Measurements from ENCODE around the gene TBX22. TPM values are rescaled to one million over a fixed set of nuclear protein-coding genes. Genes with fewer than 3 reads are reported as not detected.
"Not testable (repeated sequence)": the region's sequence is repeated elsewhere in the genome, so short reads cannot be mapped to it uniquely, and the experiment has no call there.

The TBX22 gene, protein sequence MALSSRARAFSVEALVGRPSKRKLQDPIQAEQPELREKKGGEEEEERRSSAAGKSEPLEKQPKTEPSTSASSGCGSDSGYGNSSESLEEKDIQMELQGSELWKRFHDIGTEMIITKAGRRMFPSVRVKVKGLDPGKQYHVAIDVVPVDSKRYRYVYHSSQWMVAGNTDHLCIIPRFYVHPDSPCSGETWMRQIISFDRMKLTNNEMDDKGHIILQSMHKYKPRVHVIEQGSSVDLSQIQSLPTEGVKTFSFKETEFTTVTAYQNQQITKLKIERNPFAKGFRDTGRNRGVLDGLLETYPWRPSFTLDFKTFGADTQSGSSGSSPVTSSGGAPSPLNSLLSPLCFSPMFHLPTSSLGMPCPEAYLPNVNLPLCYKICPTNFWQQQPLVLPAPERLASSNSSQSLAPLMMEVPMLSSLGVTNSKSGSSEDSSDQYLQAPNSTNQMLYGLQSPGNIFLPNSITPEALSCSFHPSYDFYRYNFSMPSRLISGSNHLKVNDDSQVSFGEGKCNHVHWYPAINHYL
- total RNA-seq = not detected

DNA sequence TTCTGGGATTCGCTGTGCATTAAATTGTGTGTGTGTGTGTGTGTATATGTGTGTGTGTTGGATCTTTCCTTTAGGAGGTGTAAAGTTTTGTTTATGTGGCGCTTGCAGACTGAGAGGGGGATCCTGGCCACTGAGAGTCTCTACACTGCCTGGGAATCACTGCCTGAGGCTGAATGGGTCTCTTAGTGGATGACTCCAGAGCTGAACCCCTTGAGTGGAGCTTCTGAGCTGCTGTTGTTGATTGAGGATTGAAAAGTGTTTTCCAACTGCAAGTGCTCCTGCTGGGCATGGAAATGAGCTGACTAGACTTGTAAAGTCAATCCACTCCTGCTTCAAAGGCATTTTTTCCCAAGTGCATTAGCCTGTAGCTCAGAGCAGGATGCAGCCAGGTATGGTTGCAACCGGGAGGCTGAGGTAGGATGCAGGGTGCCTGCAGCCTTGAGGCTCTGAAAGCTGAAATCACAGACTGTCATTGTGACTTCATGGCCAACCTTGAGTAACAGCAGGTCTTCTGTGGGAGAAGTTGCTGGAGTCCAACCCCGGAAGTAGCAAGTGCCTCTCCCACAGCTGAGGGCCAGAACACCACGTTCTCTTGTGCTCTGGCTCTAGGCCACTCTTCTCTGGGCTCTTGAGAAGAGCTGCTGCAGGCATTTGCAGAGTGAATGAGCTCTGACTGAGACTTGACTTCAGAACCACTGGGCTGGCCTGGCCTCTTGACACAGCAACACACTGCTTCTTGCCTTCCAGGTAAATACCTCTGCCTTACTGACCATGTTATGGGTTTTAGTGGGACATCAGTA, at the start of gene TBX22:
TBX22 (plus strand) TSS at position 613 of the 800 bp plus-strand sequence. CDS start 7,517 bp downstream, outside the sequence.
- no peak for DNase-seq

DNA sequence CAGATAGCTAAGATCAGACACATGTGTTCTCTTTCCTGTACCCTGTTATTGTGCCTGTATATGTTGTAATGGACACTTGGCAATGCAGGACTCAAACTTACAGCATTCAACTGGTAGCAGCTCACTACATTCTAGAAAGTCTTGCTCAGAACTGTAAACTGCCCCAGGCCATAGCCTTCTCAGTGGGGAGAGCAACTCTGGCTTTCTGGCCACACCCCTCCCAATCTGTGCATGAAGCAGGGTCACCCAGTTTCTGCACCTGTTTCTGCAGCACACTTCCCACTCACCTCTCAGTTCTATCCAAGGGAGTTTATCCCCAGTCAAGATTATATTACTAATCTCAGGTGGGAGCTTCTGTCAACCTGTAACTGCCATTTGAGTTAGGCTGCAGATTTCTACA, 38.9 kb upstream of the TBX22 start:
- no peak for DNase-seq

DNA sequence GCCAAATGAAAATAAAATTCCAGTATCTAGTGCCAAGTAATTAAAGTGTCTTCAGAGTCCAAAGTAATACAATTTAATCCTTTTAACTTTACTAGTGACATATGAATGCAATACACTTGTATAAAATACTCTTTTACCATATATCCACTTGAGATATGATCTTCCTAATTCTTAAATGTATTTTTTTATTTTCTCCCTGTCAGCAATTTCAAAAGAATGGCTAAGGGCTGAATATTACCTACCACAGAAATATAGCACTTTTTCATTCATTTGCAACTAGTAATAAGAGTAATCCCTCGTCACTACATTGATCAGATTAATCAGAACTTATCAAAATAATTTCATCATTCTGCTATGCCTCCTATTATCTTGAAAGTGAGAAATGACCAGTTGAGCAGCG, 10.1 kb upstream of the TBX22 start:
- DNase-seq = no peak

DNA sequence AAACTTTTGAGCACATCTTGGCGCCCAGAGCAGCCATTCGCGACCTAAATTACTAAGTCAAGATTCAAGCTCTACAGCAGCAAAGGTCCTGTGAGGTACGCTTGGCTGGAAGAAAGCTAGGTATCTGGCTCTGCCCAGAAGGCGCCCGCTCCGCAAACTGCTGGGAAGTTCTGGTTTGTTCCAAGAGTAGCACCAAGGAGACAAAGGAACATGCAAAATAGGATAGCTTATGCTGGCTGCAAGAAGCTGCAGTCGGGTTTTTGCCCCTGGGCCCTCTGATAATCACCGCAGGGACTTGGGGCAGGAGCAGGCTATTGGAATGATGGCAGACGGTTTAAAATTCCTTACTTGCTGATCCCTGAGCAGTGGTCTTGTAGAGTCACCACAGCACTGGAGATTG, 3.0 kb upstream of the TBX22 start:
- DNase-seq = no peak

DNA sequence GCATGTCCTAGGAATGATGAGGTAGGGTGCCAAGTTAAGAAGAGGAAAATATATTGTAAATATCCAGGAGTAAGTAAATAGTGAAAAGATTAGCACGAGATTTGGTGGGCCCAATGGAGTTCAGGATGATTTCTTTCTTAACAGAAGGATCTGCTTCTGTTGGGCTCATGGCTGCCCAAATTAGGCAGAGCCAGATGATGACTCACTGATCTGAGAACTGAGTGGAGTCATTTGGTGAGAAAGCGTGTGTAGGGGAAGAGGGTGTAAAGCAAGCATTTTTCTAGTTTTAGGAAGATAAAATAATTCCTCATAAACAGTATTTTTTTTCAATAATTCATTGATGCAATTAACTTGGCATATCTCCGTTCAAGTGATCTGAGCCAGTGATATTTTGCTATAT, 1.6 kb downstream of the TBX22 start:
- no peak for DNase-seq

DNA sequence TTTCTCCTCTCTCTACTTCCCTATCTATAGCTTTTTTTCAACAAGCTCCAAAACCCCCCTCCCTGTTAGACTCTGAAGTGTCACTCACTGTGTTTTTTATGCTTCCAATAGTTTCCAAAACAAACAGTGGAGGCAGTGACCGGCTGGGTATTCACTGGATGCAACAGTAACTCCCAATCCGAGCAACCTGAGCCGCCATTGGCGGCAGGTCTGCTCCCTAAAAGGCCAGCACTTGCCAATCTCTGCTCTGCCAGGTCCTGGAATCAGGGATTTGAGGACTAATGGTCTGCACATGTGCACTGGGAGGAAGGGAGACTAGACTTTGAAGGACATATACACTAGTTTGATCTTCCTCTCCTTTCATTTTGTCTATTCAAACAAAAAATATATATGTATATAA, 7.1 kb downstream of the TBX22 start:
- no peak for DNase-seq

DNA sequence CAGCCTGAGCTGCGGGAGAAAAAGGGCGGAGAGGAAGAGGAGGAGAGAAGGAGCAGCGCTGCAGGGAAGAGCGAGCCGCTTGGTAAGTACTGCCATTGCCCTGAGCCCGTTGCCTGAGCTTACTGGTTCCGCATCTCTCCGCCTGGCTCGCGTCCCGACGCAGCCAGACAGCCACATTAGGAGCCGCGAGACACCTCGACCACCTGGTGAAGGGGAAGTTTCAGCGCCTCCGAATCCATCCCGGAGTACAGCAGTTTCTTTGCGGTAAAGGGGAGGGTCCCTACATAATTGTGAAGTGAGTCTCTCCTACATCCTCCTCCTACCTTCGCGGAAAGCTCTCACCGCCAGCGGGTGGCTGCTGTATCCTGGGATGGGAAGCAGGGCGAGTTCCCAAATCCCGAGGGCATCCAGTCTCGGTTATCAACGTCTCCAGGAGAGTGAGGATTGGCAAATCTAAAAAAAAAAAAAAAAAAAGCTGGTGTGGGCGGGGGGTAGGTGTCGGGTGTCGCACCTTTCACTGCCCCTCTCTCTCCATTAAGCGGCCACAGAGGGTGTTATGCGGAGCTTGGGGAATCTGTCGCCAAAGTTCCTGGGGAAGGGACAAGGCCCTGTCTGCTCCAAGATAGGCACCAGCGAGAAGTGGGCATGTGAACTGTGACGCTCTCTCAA, 7.9 kb downstream of the TBX22 start:
- no peak for DNase-seq

DNA sequence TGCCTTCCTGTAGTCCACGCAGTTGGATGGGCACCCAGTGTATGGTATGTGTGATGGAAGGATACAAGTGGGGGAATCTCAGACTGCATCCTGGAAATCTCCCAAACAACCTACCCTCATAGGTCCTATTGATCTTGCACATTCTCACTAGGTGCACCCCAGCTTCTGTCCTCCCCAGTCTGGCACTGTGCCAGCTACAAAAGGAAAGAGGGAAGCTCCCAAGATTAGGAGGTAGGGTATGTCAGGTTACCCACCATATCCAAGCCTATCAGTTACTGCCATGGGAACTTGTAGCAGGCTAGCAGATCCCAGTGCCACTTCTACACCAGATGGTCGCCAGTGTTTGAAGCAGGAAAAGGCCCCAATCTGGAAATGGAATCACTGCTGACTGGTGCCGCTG, 11.6 kb downstream of the TBX22 start:
- no peak for DNase-seq

DNA sequence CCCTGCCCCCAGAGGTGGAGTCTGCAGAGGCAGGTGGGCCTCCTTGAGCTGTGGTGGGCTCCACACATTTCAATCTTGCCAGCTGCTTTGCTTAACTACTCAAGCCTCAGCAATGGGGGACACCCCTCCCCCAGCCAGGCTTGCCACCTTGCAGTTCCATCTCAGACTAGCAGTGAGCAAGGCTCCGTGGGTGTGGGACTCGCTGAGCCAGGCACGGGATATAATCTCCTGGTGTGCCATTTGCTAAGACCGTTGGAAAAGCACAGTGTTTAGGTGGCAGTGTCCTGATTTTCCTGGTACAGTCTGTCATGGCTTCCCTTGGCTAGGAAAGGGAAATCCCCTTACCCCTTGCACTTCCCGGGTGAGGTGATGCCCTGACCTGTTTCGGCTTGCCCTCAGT, 51.6 kb downstream of the TBX22 start:
- not testable (repeated sequence) for DNase-seq

DNA sequence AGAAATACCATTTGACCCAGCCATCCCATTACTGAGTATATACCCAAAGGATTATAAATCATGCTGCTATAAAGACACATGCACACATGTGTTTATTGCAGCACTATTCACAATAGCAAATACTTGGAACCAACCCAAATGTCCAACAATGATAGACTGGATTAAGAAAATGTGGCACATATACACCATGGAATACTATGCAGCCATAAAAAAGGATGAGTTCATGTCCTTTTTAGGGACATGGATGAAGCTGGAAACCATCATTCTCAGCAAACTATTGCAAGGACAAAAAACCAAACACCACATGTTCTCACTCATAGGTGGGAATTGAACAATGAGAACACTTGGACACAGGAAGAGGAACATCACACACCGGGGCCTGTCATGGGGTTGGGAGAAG, 61.1 kb downstream of the TBX22 start:
- DNase-seq = not testable (repeated sequence)

Measured in effector CD4-positive, alpha-beta T cell (primary cell).